H1 (cell line): ENCODE results near the gene TSPAN1. TPM values are rescaled to one million over a fixed set of nuclear protein-coding genes. Genes with fewer than 3 reads are reported as not detected.
A peak's percentile ranks its signal among the peaks of the same experiment; 100 is the strongest.

Experiments used
- CTCF ChIA-PET: fragments of 300-600 bp; sonication (Branson Sonifier 250); formaldehyde crosslinking; loops from one replicate; lab custom pipeline; 2021; ENCODE audit not compliant: partially characterized antibody; lab: Charles Lee
- POLR2A ChIA-PET: fragments of 300-600 bp; sonication (Branson Sonifier 250); formaldehyde crosslinking; loops from one replicate; lab custom pipeline; 2021; ENCODE audit warnings: inconsistent platforms; ENCODE audit not compliant: partially characterized antibody; lab: Charles Lee
- DNase-seq, 2 experiments: peaks; one replicate each; pipeline versions ENCODE4 v3.0.0 to v3.0.0-alpha.2; 2010 to 2022; ENCODE audit warnings: low spot score in 2 of 2, low read depth in 1 of 2, mixed read lengths in 1 of 2
- FAIRE-seq: peaks from 2 replicates; lab custom pipeline; 2011; peaks lifted over from hg19 to GRCh38; lab: Jason Lieb, UNC
- H2AFZ ChIP-seq: 2 replicates; pipeline ENCODE4 v1.8.1; 2012; ENCODE audit warnings: low read length, inconsistent platforms
- H2AK5ac ChIP-seq: 2 replicates; pipeline ENCODE4 v1.6.1; 2013; ENCODE audit warnings: low read depth, low read length
- H2BK120ac ChIP-seq: replicated peaks from 2 replicates; pipeline ENCODE3; 2013; ENCODE audit warnings: low read depth, low read length, inconsistent platforms
- H2BK12ac ChIP-seq: 2 replicates; pipeline ENCODE4 v1.6.1; 2013; ENCODE audit warnings: low read depth, low read length
- H2BK15ac ChIP-seq: 2 replicates; pipeline ENCODE4 v1.6.1; 2013; ENCODE audit warnings: low read length
- H2BK20ac ChIP-seq: 2 replicates; pipeline ENCODE4 v1.6.1; 2013; ENCODE audit warnings: low read length
- H2BK5ac ChIP-seq: 2 replicates; pipeline ENCODE4 v1.6.1; 2013; ENCODE audit warnings: low read depth, low read length
- H3K14ac ChIP-seq: 2 replicates; pipeline ENCODE4 v1.6.1; 2013; ENCODE audit warnings: inconsistent platforms; ENCODE audit not compliant: insufficient read length
- H3K18ac ChIP-seq: 2 replicates; pipeline ENCODE4 v1.6.1; 2013; ENCODE audit warnings: low read length; ENCODE audit errors: extremely low read depth
- H3K23ac ChIP-seq: 2 replicates; pipeline ENCODE4 v1.6.1; 2013; ENCODE audit warnings: inconsistent platforms; ENCODE audit not compliant: insufficient read length
- H3K23me2 ChIP-seq: 2 replicates; pipeline ENCODE4 v1.6.1; 2013; ENCODE audit warnings: low read depth, low read length
- H3K27ac ChIP-seq: 2 replicates; pipeline ENCODE4 v1.6.1; 2011; ENCODE audit warnings: low read depth, low read length, inconsistent platforms
- H3K27me3 ChIP-seq, 4 experiments: replicated peaks in 1 of 4; 1 replicate in 1 of 4; 2 replicates in 3 of 4; pipeline versions ENCODE4 v1.6.1 to v1.8.1; 2011 to 2013; ENCODE audit warnings: low read length in 3 of 4, mild to moderate bottlenecking in 3 of 4, inconsistent platforms in 2 of 4, mixed read lengths in 2 of 4, moderate library complexity in 1 of 4; ENCODE audit not compliant: control insufficient read depth in 3 of 4, insufficient read depth in 3 of 4; ENCODE audit errors: extremely low read depth in 1 of 4
- H3K36me3 ChIP-seq, 4 experiments: 2 replicates each; pipeline versions ENCODE4 v1.6.1 to v1.8.1; 2011 to 2013; ENCODE audit warnings: mild to moderate bottlenecking in 4 of 4, low read length in 3 of 4, moderate library complexity in 2 of 4, control low read depth in 1 of 4, inconsistent platforms in 1 of 4; ENCODE audit not compliant: insufficient read depth in 4 of 4, control insufficient read depth in 2 of 4
- H3K4ac ChIP-seq: replicated peaks from 2 replicates; pipeline ENCODE3; 2013; ENCODE audit warnings: low read length, low read depth, mixed read lengths, inconsistent platforms; ENCODE audit not compliant: insufficient read length
- H3K4me1 ChIP-seq, 4 experiments: replicated peaks in 1 of 4; 1 replicate in 1 of 4; 2 replicates in 3 of 4; pipeline versions ENCODE4 v1.6.1 to v1.8.1; 2011 to 2013; ENCODE audit warnings: low read length in 3 of 4, inconsistent platforms in 2 of 4, mixed read lengths in 1 of 4; ENCODE audit not compliant: insufficient read depth in 4 of 4, control insufficient read depth in 3 of 4
- H3K4me2 ChIP-seq, 2 experiments: 2 replicates each; pipeline versions ENCODE4 v1.6.1 to v1.8.1; 2011 to 2013; ENCODE audit warnings: low read depth in 2 of 2, low read length in 2 of 2, control low read depth in 1 of 2, inconsistent platforms in 1 of 2, mild to moderate bottlenecking in 1 of 2; ENCODE audit not compliant: insufficient read depth in 1 of 2
- H3K4me3 ChIP-seq, 4 experiments: fragments of 200-600, 300-600 bp in 1 of 4; sonication (generic), shearing (Covaris generic), sonication (Bioruptor Twin) in 1 of 4; 2 replicates each; pipeline versions ENCODE4 v1.5.1 to v1.8.1; 2011 to 2016; ENCODE audit warnings: low read length in 4 of 4, low read depth in 3 of 4, control low read depth in 2 of 4, inconsistent platforms in 2 of 4, mild to moderate bottlenecking in 2 of 4, mixed read lengths in 1 of 4, moderate library complexity in 1 of 4; ENCODE audit not compliant: insufficient read depth in 2 of 4; ENCODE audit errors: extremely low read depth in 1 of 4
- H3K56ac ChIP-seq: replicated peaks from 2 replicates; pipeline ENCODE3; 2013; ENCODE audit warnings: low read depth, mild to moderate bottlenecking, mixed read lengths, low read length, inconsistent platforms; ENCODE audit not compliant: insufficient read length
- H3K79me1 ChIP-seq: 2 replicates; pipeline ENCODE4 v1.6.1; 2013; ENCODE audit warnings: low read depth, low read length, control low read depth
- H3K79me2 ChIP-seq, 2 experiments: 2 replicates each; pipeline versions ENCODE4 v1.6.1 to v1.8.1; 2012 to 2013; ENCODE audit warnings: low read length in 2 of 2, mild to moderate bottlenecking in 2 of 2, inconsistent platforms in 1 of 2; ENCODE audit not compliant: insufficient read depth in 2 of 2, control insufficient read depth in 1 of 2
- H3K9ac ChIP-seq, 4 experiments: replicated peaks in 1 of 4; 1 replicate in 1 of 4; 2 replicates in 3 of 4; pipeline versions ENCODE4 v1.6.1 to v1.8.1; 2011 to 2013; ENCODE audit warnings: low read depth in 3 of 4, low read length in 3 of 4, control low read depth in 2 of 4, mild to moderate bottlenecking in 2 of 4, moderate library complexity in 2 of 4, inconsistent platforms in 1 of 4; ENCODE audit errors: extremely low read depth in 1 of 4
- H3K9me3 ChIP-seq, 2 experiments: 2 replicates each; pipeline versions ENCODE4 v1.6.1 to v1.8.1; 2012 to 2013; ENCODE audit warnings: mild to moderate bottlenecking in 2 of 2, moderate library complexity in 2 of 2, control low read depth in 1 of 2, inconsistent platforms in 1 of 2, low read depth in 1 of 2, low read length in 1 of 2, mixed read lengths in 1 of 2; ENCODE audit not compliant: insufficient read depth in 2 of 2
- H4K20me1 ChIP-seq, 2 experiments: replicated peaks in 1 of 2; 2 replicates each; pipeline versions ENCODE3 to v1.8.1; 2011 to 2013; ENCODE audit warnings: inconsistent platforms in 2 of 2, low read length in 2 of 2, mild to moderate bottlenecking in 1 of 2; ENCODE audit not compliant: insufficient read depth in 2 of 2, control insufficient read depth in 1 of 2
- H4K5ac ChIP-seq: 2 replicates; pipeline ENCODE4 v1.6.1; 2013; ENCODE audit warnings: low read length, low read depth, mixed read lengths, inconsistent platforms; ENCODE audit not compliant: insufficient read length
- H4K8ac ChIP-seq: 2 replicates; pipeline ENCODE4 v1.8.0; 2013; ENCODE audit warnings: mild to moderate bottlenecking, moderate library complexity, low read length, inconsistent platforms; ENCODE audit not compliant: insufficient read depth; ENCODE audit errors: extremely low read depth
- H4K91ac ChIP-seq: replicated peaks from 2 replicates; pipeline ENCODE3; 2013; ENCODE audit warnings: low read length, mixed read lengths, inconsistent platforms; ENCODE audit not compliant: insufficient read length
- BACH1 ChIP-seq: IDR thresholded peaks from 2 replicates; pipeline ENCODE4 v1.6.1; 2012; ENCODE audit warnings: low read length, improper control_type of control experiment
- CREB1 ChIP-seq: IDR thresholded peaks from 2 replicates; pipeline ENCODE4 v1.6.1; 2012; ENCODE audit warnings: inconsistent platforms
- FOSL1 ChIP-seq: IDR thresholded peaks from 2 replicates; pipeline ENCODE4 v1.6.1; 2011; ENCODE audit warnings: mild to moderate bottlenecking, low read depth, low read length, moderate library complexity; ENCODE audit not compliant: insufficient read depth
- HDAC6 ChIP-seq: IDR thresholded peaks from one replicate; pipeline ENCODE4 v1.7.1; 2012; ENCODE audit warnings: low read depth, mild to moderate bottlenecking, inconsistent platforms, low read length, moderate library complexity
- JUN ChIP-seq: IDR thresholded peaks from 2 replicates; pipeline ENCODE4 v1.6.1; 2011; ENCODE audit warnings: low read depth, mild to moderate bottlenecking, improper control_type of control experiment, low read length
- KDM1A ChIP-seq: fragments of 200-600, 300-600 bp; sonication (generic); IDR thresholded peaks from 2 replicates; pipeline ENCODE4 v1.7.1; 2016; ENCODE audit warnings: mild to moderate bottlenecking, low read length, borderline replicate concordance
- KDM5A ChIP-seq: fragments of 200-600 bp; IDR thresholded peaks from 2 replicates; pipeline ENCODE4 v1.7.1; 2012; ENCODE audit warnings: mild to moderate bottlenecking, low read length, inconsistent platforms, mixed read lengths
- PHF8 ChIP-seq: fragments of 200-600 bp; sonication (generic); conservative IDR thresholded peaks from 2 replicates; pipeline ENCODE4 v1.7.1; 2012; ENCODE audit warnings: low read depth, mild to moderate bottlenecking, inconsistent platforms, low read length, moderate library complexity
- RAD21 ChIP-seq, 2 experiments: IDR thresholded peaks in 1 of 2; conservative IDR thresholded peaks in 1 of 2; 2 replicates each; pipeline ENCODE4 v1.6.1; 2011; ENCODE audit warnings: low read depth in 2 of 2, low read length in 2 of 2, improper control_type of control experiment in 1 of 2, inconsistent platforms in 1 of 2, mild to moderate bottlenecking in 1 of 2, moderate library complexity in 1 of 2
- RNF2 ChIP-seq: fragments of 200-900, 300-1000 bp; sonication (generic); IDR thresholded peaks from 2 replicates; pipeline ENCODE4 v1.7.1; 2016; ENCODE audit warnings: borderline replicate concordance, low read depth, mild to moderate bottlenecking, antibody characterized with exemption, low read length; ENCODE audit not compliant: poor library complexity, severe bottlenecking; ENCODE audit errors: missing control alignments
- SIRT6 ChIP-seq: IDR thresholded peaks from one replicate; pipeline ENCODE4 v1.7.1; 2012; ENCODE audit warnings: low read length, inconsistent platforms
- SP2 ChIP-seq: IDR thresholded peaks from 2 replicates; pipeline ENCODE4 v1.6.1; 2012; ENCODE audit warnings: mild to moderate bottlenecking, low read length, inconsistent platforms
- SP4 ChIP-seq: IDR thresholded peaks from 2 replicates; pipeline ENCODE4 v1.6.1; 2012; ENCODE audit warnings: low read length, inconsistent platforms
- SUZ12 ChIP-seq: fragments of 200-600 bp; sonication (generic); IDR thresholded peaks from 2 replicates; pipeline ENCODE4 v1.6.1; 2012; ENCODE audit warnings: mild to moderate bottlenecking, inconsistent platforms, low read length, moderate library complexity, mixed read lengths
- WGBS, 2 experiments: shearing (Covaris generic) in 1 of 2; methylation state at CpG; one replicate each; pipeline versions ENCODE4 v1.1.6 to v1.1.7; 2013 to 2015; ENCODE audit warnings: low lambda C conversion rate in 2 of 2, mixed read lengths in 2 of 2, inconsistent platforms in 1 of 2, low coverage in 1 of 2, missing lambda C conversion rate in 1 of 2; ENCODE audit not compliant: insufficient replicate concordance in 2 of 2, insufficient coverage in 1 of 2, insufficient read length in 1 of 2; ENCODE audit errors: extremely low coverage in 1 of 2, missing lambda C conversion rate in 1 of 2; 5-methylcytosine and 5-hydroxymethylcytosine counted together
- polyA plus RNA-seq, 7 experiments: library from polyadenylated mRNA; depleted of rRNA in 3 of 7; stranded (reverse) in 5 of 7; unstranded in 2 of 7; fragments of >200 nt in 5 of 7; fragments of 200-250 nt in 2 of 7; gene quantifications; 1 replicate in 5 of 7; 2 replicates in 1 of 7; 4 replicates in 1 of 7; pipeline versions ENCODE4 v1.2.1 to v1.2.3, GENCODE V29; 2011 to 2013; ENCODE audit warnings: missing spikeins in 2 of 7, mixed read lengths in 2 of 7
- total RNA-seq: library from RNA; stranded (reverse); fragmentation: NEBNext Ultra II Directional; extraction: Animal tissue kit (Norgen Biotek cat#: 25700); gene quantifications from 2 replicates; pipeline ENCODE4 v1.2.1, GENCODE V29; 2021

TSPAN1 gene
- total and polyA plus RNA-seq, 2 of the 8 experiments (the other 6 are each of a cell fraction or from before 2014, with no cell fraction given), result 0.05 TPM; not detected in 1

GRCh38 chr1:46171351-46171750 lies 3.5 kb upstream of the TSPAN1 start:
- H2BK15ac ChIP-seq, result no peak overlapping the region
- peaks cover 4 to 32% (median 18%) of the 10 kb centered on the region in 4 experiments for H3K4me1 ChIP-seq
- H3K4me2 ChIP-seq, result no peak overlapping the region
- H3K27ac ChIP-seq, result no peak overlapping the region
- H3K4me3 ChIP-seq, result no peak overlapping the region
- no peak overlapping the region for H3K14ac ChIP-seq
- H3K56ac ChIP-seq, result no peak overlapping the region
- no peaks in the 10 kb centered on the region for H3K9me3 ChIP-seq
- H3K27me3 ChIP-seq, result peaks cover 0 to 14% (median 9%) of the 10 kb centered on the region in 4 experiments; a peak in 5 of 7 replicates
- H3K23me2 ChIP-seq, result no peaks in the 10 kb centered on the region
- WGBS, 2 experiments, result 74% methylated on average over 8 of the region's 8 CpGs; no CpG with 5 or more reads in 1 of the 2 experiments
- H3K18ac ChIP-seq, result no peak overlapping the region
- H4K5ac ChIP-seq, result no peak overlapping the region
- H2AFZ ChIP-seq, result 0 out of 2 replicates have a peak overlapping the region, but pooled peaks have one; percentile 46
- H3K36me3 ChIP-seq, result no peaks in the 10 kb centered on the region
- no peaks in the 10 kb centered on the region for H3K79me2 ChIP-seq
- H3K23ac ChIP-seq, result no peak overlapping the region
- H3K4ac ChIP-seq, result no peak overlapping the region
- H2BK5ac ChIP-seq, result no peak overlapping the region; the same call in 1 of the 2 replicates
- 0 out of 2 replicates have a peak, but pooled peaks cover 3% of the 10 kb centered on the region for H3K79me1 ChIP-seq
- H2BK20ac ChIP-seq, result peak overlapping the region; percentile 81; the same call in 1 of the 2 replicates
- H3K9ac ChIP-seq, result no peak overlapping the region
- peaks cover 0 to 1% of the 10 kb centered on the region in 2 experiments for H4K20me1 ChIP-seq
- ChIA-PET CTCF (interaction anchor here (0.9 to 8.7 kb wide), 5 partner anchors 10 to 135 kb away, joined by 3 to 67 read pairs (median 6); no protein-coding TSS in a partner anchor), POLR2A (interaction anchor here (0.9 to 1.7 kb wide), 3 partner anchors 9 to 39 kb away, joined by 3 to 7 read pairs (median 3); partner anchors contain the start of gene PIK3R3)
- no peak overlapping the region for H2AK5ac ChIP-seq
- DNase-seq, result no peak
- FAIRE-seq, result no peak
- no peak overlapping the region for H2BK120ac ChIP-seq
- H2BK12ac ChIP-seq, result no peak overlapping the region
- peak overlapping the region; percentile 23 for H4K91ac ChIP-seq
- no peak overlapping the region for H4K8ac ChIP-seq
- TF ChIP-seq RNF2 (no peak), SP2 (no peak), PHF8 (no peak), JUN (no peak), RAD21 (IDR thresholded peaks at IDR 0.05 in 1 of 2, conservative IDR thresholded peaks at IDR 0.05 in 1 of 2; ENCODE audit: low read depth in 2 of 2, low read length in 2 of 2) (no peak), CREB1 (no peak), BACH1 (no peak), KDM5A (no peak), FOSL1 (no peak), HDAC6 (no peak), SUZ12 (no peak), SP4 (no peak), KDM1A (no peak), SIRT6 (no peak)
